Measurements from ENCODE around the gene SETDB2. TPM values are rescaled to one million over a fixed set of nuclear protein-coding genes. Genes with fewer than 3 reads are reported as not detected.

The SETDB2 gene
- total RNA-seq, 1 experiment from 2014 or later, result 5.2 TPM

DNA sequence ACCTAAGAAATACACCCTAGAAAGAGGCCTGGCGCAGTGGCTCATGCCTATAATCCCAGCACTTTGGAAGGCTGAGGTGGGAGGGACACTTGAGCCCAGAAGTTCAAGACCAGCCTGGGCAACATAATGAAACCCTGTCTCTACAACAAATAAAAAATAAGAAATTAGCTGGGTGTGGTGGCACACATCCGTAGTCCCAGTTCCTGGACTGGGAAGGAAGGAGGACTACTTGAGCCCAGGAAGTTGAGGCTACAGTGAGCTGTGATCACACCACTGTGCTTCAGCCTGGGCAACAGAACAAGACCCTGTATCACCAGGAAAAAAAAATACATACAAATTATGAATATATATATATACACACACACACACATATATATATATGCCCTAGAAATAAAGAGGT lies 94.3 kb downstream of the SETDB2 start:
- Histone ChIP-seq H3K9ac (ENCODE audit: low read length) (no peak overlapping the region), H3K4me2 (ENCODE audit: low read length) (no peak overlapping the region), H3K36me3 (ENCODE audit: control insufficient read depth in 1 of 2, insufficient read depth in 2 of 2, low read length in 2 of 2) (peaks cover 0 to 18% of the 10 kb centered on the region in 2 experiments; a peak in 2 of 4 replicates), H3K27me3 (ENCODE audit: insufficient read depth, low read length) (no peaks in the 10 kb centered on the region), H3K9me2 (ENCODE audit: insufficient read depth) (no peaks in the 10 kb centered on the region), H3K4me3 (replicated peaks in 1 of 2; ENCODE audit: low read depth in 1 of 2, low read length in 2 of 2) (no peak overlapping the region), H3K4me1 (ENCODE audit: control insufficient read depth in 1 of 2, insufficient read depth in 2 of 2, low read length in 2 of 2) (no peaks in the 10 kb centered on the region), H3K9me3 (ENCODE audit: control insufficient read depth in 1 of 2, insufficient read depth in 1 of 2, low read depth in 1 of 2, low read length in 2 of 2) (no peaks in the 10 kb centered on the region), H3K79me2 (ENCODE audit: insufficient read depth, low read length) (no peaks in the 10 kb centered on the region), H3K27ac (ENCODE audit: low read depth, low read length) (no peak overlapping the region), H2AFZ (ENCODE audit: low read depth, low read length, poor library complexity, severe bottlenecking) (no peak overlapping the region), H4K20me1 (ENCODE audit: insufficient read depth) (no peaks in the 10 kb centered on the region)
- TF ChIP-seq EGR1 (IDR thresholded peaks at IDR 0.05; ENCODE audit: low read depth) (no peak), ELF1 (IDR thresholded peaks at IDR 0.05; ENCODE audit: borderline replicate concordance, low read depth) (no peak), POLR2A (IDR thresholded peaks at IDR 0.05; ENCODE audit: borderline replicate concordance, extremely low read depth, insufficient read depth, insufficient read length) (no peak), POLR2AphosphoS5 (IDR thresholded peaks at IDR 0.05; ENCODE audit: low read depth, low read length) (no peak), TCF7L2 (IDR thresholded peaks at IDR 0.05; ENCODE audit: borderline replicate concordance, extremely low read depth, insufficient read depth, insufficient read length) (no peak), FOSL1 (IDR thresholded peaks at IDR 0.05; ENCODE audit: low read depth) (no peak), ATF3 (IDR thresholded peaks at IDR 0.05) (no peak), MAX (IDR thresholded peaks at IDR 0.05) (no peak), EZH2 (IDR thresholded peaks at IDR 0.05) (no peak), ZBTB33 (IDR thresholded peaks at IDR 0.05; ENCODE audit: extremely low read depth, insufficient replicate concordance, low read length) (no peak), CBX3 (IDR thresholded peaks at IDR 0.05; ENCODE audit: low read depth) (no peak), ZFX (IDR thresholded peaks at IDR 0.05) (no peak), EZH2phosphoT487 (IDR thresholded peaks at IDR 0.05; ENCODE audit: borderline replicate concordance) (no peak), SIN3A (IDR thresholded peaks at IDR 0.05; ENCODE audit: low read depth) (no peak), JUND (IDR thresholded peaks at IDR 0.05) (no peak), ZNF274 (IDR thresholded peaks at IDR 0.05; ENCODE audit: low read depth, low read length) (no peak), CEBPB (IDR thresholded peaks at IDR 0.05; ENCODE audit: low read depth) (no peak)
- TF ChIP-seq, protein P1, sequence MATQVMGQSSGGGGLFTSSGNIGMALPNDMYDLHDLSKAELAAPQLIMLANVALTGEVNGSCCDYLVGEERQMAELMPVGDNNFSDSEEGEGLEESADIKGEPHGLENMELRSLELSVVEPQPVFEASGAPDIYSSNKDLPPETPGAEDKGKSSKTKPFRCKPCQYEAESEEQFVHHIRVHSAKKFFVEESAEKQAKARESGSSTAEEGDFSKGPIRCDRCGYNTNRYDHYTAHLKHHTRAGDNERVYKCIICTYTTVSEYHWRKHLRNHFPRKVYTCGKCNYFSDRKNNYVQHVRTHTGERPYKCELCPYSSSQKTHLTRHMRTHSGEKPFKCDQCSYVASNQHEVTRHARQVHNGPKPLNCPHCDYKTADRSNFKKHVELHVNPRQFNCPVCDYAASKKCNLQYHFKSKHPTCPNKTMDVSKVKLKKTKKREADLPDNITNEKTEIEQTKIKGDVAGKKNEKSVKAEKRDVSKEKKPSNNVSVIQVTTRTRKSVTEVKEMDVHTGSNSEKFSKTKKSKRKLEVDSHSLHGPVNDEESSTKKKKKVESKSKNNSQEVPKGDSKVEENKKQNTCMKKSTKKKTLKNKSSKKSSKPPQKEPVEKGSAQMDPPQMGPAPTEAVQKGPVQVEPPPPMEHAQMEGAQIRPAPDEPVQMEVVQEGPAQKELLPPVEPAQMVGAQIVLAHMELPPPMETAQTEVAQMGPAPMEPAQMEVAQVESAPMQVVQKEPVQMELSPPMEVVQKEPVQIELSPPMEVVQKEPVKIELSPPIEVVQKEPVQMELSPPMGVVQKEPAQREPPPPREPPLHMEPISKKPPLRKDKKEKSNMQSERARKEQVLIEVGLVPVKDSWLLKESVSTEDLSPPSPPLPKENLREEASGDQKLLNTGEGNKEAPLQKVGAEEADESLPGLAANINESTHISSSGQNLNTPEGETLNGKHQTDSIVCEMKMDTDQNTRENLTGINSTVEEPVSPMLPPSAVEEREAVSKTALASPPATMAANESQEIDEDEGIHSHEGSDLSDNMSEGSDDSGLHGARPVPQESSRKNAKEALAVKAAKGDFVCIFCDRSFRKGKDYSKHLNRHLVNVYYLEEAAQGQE (IDR thresholded peaks at IDR 0.05; ENCODE audit: low read depth), result no peak
- TF ChIP-seq, protein P2, sequence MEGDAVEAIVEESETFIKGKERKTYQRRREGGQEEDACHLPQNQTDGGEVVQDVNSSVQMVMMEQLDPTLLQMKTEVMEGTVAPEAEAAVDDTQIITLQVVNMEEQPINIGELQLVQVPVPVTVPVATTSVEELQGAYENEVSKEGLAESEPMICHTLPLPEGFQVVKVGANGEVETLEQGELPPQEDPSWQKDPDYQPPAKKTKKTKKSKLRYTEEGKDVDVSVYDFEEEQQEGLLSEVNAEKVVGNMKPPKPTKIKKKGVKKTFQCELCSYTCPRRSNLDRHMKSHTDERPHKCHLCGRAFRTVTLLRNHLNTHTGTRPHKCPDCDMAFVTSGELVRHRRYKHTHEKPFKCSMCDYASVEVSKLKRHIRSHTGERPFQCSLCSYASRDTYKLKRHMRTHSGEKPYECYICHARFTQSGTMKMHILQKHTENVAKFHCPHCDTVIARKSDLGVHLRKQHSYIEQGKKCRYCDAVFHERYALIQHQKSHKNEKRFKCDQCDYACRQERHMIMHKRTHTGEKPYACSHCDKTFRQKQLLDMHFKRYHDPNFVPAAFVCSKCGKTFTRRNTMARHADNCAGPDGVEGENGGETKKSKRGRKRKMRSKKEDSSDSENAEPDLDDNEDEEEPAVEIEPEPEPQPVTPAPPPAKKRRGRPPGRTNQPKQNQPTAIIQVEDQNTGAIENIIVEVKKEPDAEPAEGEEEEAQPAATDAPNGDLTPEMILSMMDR (IDR thresholded peaks at IDR 0.05 in 2 of 3, conservative IDR thresholded peaks at IDR 0.05 in 1 of 3; ENCODE audit: borderline replicate concordance in 1 of 3, insufficient read depth in 1 of 3, low read depth in 2 of 3, low read length in 2 of 3), result no peak
- BruUV-seq (replicated peaks), result no TSS peak
- DNase-seq (ENCODE audit: low read depth, low spot score) (no peak), ATAC-seq (no peak)
- intact Hi-C loops (cut with micrococcal nuclease), result no loop called here
- CTCF ChIA-PET, result no interaction called here
- POLR2A ChIA-PET, result no interaction called here
- RAD21 ChIA-PET (ENCODE audit: low non-redundant PET in 1 of 2, low total read pairs in 2 of 2, uncharacterized antibody in 2 of 2, unreplicated experiment in 2 of 2), result no interaction called here
